GM12878 (cell line): Measurements from ENCODE around the gene ID3. TPM values are rescaled to one million over a fixed set of nuclear protein-coding genes. Genes with fewer than 3 reads are reported as not detected.

Experiments used
- ATAC-seq: fragments of 200-7000 bp; cut with Tn5 transposase; 3 replicates; pipeline ENCODE4 v1.9.1; 2020; ENCODE audit warnings: mild to moderate bottlenecking, moderate library complexity
- BruUV-seq: library from RNA; stranded (reverse); fragments of 400-500 nt; replicated peaks from 2 replicates; lab custom pipeline; 2021; lab: Mats Ljungman, UMichigan
- CTCF ChIA-PET: fragments of 300-600 bp; sonication (Branson Sonifier 250); formaldehyde crosslinking; extraction: SDS; loops from one replicate; lab custom pipeline; 2021; ENCODE audit warnings: inconsistent platforms; lab: Yijun Ruan, JAX
- POLR2A ChIA-PET: fragments of 350-600 bp; formaldehyde crosslinking; extraction: SDS; loops from one replicate; lab custom pipeline; 2021; ENCODE audit warnings: inconsistent platforms; lab: Charles Lee
- RAD21 ChIA-PET: fragments of 300-600 bp; sonication (Branson Sonifier 250); formaldehyde crosslinking; loops from one replicate; lab custom pipeline; 2023; ENCODE audit warnings: antibody characterized with exemption; ENCODE audit not compliant: unreplicated experiment; lab: Charles Lee
- SMC1A ChIA-PET: fragments of 300-600 bp; sonication (Branson Sonifier 250); formaldehyde crosslinking; loops from one replicate; lab custom pipeline; 2023; ENCODE audit not compliant: unreplicated experiment, uncharacterized antibody; lab: Charles Lee
- DNase-seq: peaks from one replicate; pipeline ENCODE4 v3.0.0-alpha.2; 2011; ENCODE audit warnings: low read depth, low spot score
- FAIRE-seq: peaks from 3 replicates; lab custom pipeline; 2011; peaks lifted over from hg19 to GRCh38; lab: Jason Lieb, UNC
- H2AFZ ChIP-seq: 2 replicates; pipeline ENCODE4 v1.6.0; 2011; ENCODE audit warnings: low read depth, low read length, control low read depth; ENCODE audit not compliant: control insufficient read depth
- H3K27ac ChIP-seq: 2 replicates; pipeline ENCODE4 v1.5.1; 2011; ENCODE audit warnings: control low read depth; ENCODE audit not compliant: control insufficient read depth, insufficient read depth
- H3K27me3 ChIP-seq, 2 experiments: replicated peaks in 1 of 2; 2 replicates each; pipeline versions ENCODE4 v1.6.0 to v1.6.1; 2011; ENCODE audit warnings: low read length in 1 of 2; ENCODE audit not compliant: control insufficient read depth in 2 of 2, insufficient read depth in 2 of 2
- H3K36me3 ChIP-seq, 2 experiments: 2 replicates each; pipeline ENCODE4 v1.5.1; 2011; ENCODE audit warnings: low read length in 1 of 2; ENCODE audit not compliant: control insufficient read depth in 2 of 2, insufficient read depth in 2 of 2
- H3K4me1 ChIP-seq: 2 replicates; pipeline ENCODE4 v1.6.1; 2011; ENCODE audit warnings: mild to moderate bottlenecking, low read length, moderate library complexity, mixed read lengths; ENCODE audit not compliant: control insufficient read depth, insufficient read depth
- H3K4me2 ChIP-seq: 2 replicates; pipeline ENCODE4 v1.6.0; 2011; ENCODE audit warnings: control low read depth; ENCODE audit not compliant: control insufficient read depth, insufficient read depth
- H3K4me3 ChIP-seq: fragments of 200-600 bp; sonication (generic); 2 replicates; pipeline ENCODE4 v1.5.1; 2016
- H3K79me2 ChIP-seq: 2 replicates; pipeline ENCODE4 v1.6.0; 2011; ENCODE audit warnings: low read length; ENCODE audit not compliant: control insufficient read depth, insufficient read depth
- H3K9ac ChIP-seq: 2 replicates; pipeline ENCODE4 v1.8.0; 2011; ENCODE audit warnings: low read length, control low read depth, mixed read lengths; ENCODE audit not compliant: control insufficient read depth, insufficient read depth
- H3K9me3 ChIP-seq: replicated peaks from 3 replicates; pipeline ENCODE4 v1.5.1; 2011; ENCODE audit warnings: mild to moderate bottlenecking, low read length; ENCODE audit not compliant: control insufficient read depth, insufficient read depth
- H4K20me1 ChIP-seq: 2 replicates; pipeline ENCODE4 v1.6.0; 2011; ENCODE audit not compliant: control insufficient read depth, insufficient read depth
- GATAD2B ChIP-seq: fragments of 450-650 bp; conservative IDR thresholded peaks from 2 replicates; pipeline ENCODE4 v1.6.1; 2017; ENCODE audit warnings: low read depth, mild to moderate bottlenecking, moderate library complexity
- IKZF1 ChIP-seq: fragments of 450-650 bp; conservative IDR thresholded peaks from 2 replicates; pipeline ENCODE4 v1.6.1; 2017; ENCODE audit warnings: antibody characterized with exemption, mild to moderate bottlenecking
- JUND ChIP-seq: IDR thresholded peaks from 2 replicates; pipeline ENCODE4 v1.6.1; 2012; ENCODE audit warnings: low read depth, mild to moderate bottlenecking, low read length, improper control_type of control experiment, moderate library complexity
- WGBS: methylation state at CpG from one replicate; pipeline ENCODE4 v1.1.6; 2016; ENCODE audit warnings: low lambda C conversion rate; ENCODE audit not compliant: insufficient replicate concordance, insufficient coverage; ENCODE audit errors: missing lambda C conversion rate; 5-methylcytosine and 5-hydroxymethylcytosine counted together
- in situ Hi-C: fragments of 300-500 bp; cut with MboI; formaldehyde crosslinking; loops from 9 replicates; pipeline ENCODE4 v1.14.3; 2018; ENCODE audit warnings: mixed read lengths
- intact Hi-C: fragments of 100-400 bp; cut with micrococcal nuclease; formaldehyde crosslinking; loops from one replicate; pipeline ENCODE4 v1.14.2; 2022; ENCODE audit not compliant: unreplicated experiment
- polyA plus RNA-seq, 11 experiments: library from polyadenylated mRNA; depleted of rRNA in 4 of 11; unstranded in 6 of 11; stranded (reverse) in 5 of 11; fragments of >200 nt; fragmentation: Nextera tagmentation in 4 of 11; fragmentation: Illumina TruSeq in 1 of 11; extraction: Ambion mirVana in 4 of 11; extraction: Trizol in 1 of 11; gene quantifications; 1 replicate in 1 of 11; 2 replicates in 10 of 11; pipeline versions ENCODE4 v1.2.1 to v1.2.3, GENCODE V29; 2011 to 2016; ENCODE audit warnings: inconsistent platforms in 2 of 11, missing spikeins in 2 of 11, low read depth in 1 of 11
- total RNA-seq, 4 experiments: library from RNA; depleted of rRNA in 3 of 4; stranded (reverse); fragments of >200 nt in 3 of 4; fragmentation: Illumina TruSeq in 1 of 4; extraction: Trizol in 1 of 4; gene quantifications; 2 replicates each; pipeline versions ENCODE4 v1.2.1 to v1.2.3, GENCODE V29; 2013 to 2021
- TF ChIP-seq, protein P1 (sequence below): fragments of 450-650 bp; formaldehyde crosslinking; IDR thresholded peaks from 2 replicates; pipeline ENCODE4 v1.4.0; 2022; ENCODE audit warnings: mild to moderate bottlenecking, moderate library complexity
- TF ChIP-seq, protein P2 (sequence below): fragments of 450-650 bp; IDR thresholded peaks from 2 replicates; pipeline ENCODE4 v1.6.1; 2016; ENCODE audit warnings: mild to moderate bottlenecking, moderate library complexity, borderline replicate concordance

The ID3 gene
- total and polyA plus RNA-seq, 10 of the 15 experiments (the other 5 are each of a cell fraction or from before 2014, with no cell fraction given) = 42.7 to 475 (median 207) TPM

DNA sequence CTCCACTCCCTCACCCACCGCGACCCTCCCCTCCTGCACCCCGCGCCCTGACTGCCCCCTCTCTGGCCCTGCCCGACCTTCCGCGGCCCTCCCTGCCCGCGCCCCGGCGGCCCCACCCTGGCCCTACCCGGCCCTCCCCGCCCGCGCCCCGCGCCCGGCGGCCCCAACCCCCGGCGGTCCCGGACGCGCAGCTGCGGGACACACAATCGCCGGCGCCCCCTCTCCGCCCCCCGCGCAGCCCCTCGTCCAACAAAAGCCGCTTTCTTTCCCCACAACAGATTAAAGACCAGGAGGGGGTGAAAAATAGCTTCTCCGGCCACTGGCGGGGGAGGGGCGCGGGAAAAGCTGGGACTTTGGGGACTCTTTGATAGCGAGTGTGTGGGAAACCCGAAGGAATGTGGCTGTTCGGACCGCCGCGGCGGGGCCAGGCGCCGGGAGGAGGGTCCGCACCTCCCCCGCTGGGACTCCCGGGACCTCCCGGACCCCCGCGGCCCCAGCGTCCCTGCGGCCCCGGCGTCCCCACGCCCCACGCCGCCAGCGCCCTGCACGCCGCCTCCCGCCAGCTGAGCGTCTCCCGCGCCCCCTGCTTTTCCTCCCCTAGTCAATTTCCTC lies 8.8 kb upstream of the ID3 start:
- Histone ChIP-seq H2AFZ (peak overlapping the region; percentile 71), H3K9ac (peak overlapping the region; percentile 65), H4K20me1 (no peaks in the 10 kb centered on the region), H3K27ac (no peak overlapping the region)
- FAIRE-seq = no peak
- POLR2A ChIA-PET = interaction anchor here (0.5 to 14.7 kb wide), 6 partner anchors 8 to 27 kb away, joined by 3 to 271 read pairs (median 6); no protein-coding TSS in a partner anchor
- RAD21 ChIA-PET = interaction anchor here (0.7 to 3.8 kb wide), 8 partner anchors 9 to 67 kb away, joined by 3 to 22 read pairs (median 4); no protein-coding TSS in a partner anchor
- CTCF ChIA-PET = interaction anchor here (1.4 to 2.6 kb wide), 5 partner anchors 9 to 69 kb away, joined by 3 to 11 read pairs (median 6); no protein-coding TSS in a partner anchor
- TF ChIP-seq JUND (no peak), GATAD2B (peak; percentile 60), IKZF1 (peak; percentile 50)
- TF ChIP-seq, protein P1, sequence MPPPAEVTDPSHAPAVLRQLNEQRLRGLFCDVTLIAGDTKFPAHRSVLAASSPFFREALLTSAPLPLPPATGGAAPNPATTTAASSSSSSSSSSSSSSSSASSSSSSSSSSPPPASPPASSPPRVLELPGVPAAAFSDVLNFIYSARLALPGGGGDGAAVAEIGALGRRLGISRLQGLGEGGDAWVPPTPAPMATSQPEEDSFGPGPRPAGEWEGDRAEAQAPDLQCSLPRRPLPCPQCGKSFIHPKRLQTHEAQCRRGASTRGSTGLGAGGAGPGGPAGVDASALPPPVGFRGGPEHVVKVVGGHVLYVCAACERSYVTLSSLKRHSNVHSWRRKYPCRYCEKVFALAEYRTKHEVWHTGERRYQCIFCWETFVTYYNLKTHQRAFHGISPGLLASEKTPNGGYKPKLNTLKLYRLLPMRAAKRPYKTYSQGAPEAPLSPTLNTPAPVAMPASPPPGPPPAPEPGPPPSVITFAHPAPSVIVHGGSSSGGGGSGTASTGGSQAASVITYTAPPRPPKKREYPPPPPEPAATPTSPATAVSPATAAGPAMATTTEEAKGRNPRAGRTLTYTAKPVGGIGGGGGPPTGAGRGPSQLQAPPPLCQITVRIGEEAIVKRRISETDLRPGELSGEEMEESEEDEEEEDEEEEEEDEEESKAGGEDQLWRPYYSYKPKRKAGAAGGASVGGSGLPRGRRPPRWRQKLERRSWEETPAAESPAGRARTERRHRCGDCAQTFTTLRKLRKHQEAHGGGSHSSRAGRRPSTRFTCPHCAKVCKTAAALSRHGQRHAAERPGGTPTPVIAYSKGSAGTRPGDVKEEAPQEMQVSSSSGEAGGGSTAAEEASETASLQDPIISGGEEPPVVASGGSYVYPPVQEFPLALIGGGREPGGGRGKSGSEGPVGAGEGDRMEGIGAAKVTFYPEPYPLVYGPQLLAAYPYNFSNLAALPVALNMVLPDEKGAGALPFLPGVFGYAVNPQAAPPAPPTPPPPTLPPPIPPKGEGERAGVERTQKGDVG (CRISPR knock-in tag) = no peak
- TF ChIP-seq, protein P2, sequence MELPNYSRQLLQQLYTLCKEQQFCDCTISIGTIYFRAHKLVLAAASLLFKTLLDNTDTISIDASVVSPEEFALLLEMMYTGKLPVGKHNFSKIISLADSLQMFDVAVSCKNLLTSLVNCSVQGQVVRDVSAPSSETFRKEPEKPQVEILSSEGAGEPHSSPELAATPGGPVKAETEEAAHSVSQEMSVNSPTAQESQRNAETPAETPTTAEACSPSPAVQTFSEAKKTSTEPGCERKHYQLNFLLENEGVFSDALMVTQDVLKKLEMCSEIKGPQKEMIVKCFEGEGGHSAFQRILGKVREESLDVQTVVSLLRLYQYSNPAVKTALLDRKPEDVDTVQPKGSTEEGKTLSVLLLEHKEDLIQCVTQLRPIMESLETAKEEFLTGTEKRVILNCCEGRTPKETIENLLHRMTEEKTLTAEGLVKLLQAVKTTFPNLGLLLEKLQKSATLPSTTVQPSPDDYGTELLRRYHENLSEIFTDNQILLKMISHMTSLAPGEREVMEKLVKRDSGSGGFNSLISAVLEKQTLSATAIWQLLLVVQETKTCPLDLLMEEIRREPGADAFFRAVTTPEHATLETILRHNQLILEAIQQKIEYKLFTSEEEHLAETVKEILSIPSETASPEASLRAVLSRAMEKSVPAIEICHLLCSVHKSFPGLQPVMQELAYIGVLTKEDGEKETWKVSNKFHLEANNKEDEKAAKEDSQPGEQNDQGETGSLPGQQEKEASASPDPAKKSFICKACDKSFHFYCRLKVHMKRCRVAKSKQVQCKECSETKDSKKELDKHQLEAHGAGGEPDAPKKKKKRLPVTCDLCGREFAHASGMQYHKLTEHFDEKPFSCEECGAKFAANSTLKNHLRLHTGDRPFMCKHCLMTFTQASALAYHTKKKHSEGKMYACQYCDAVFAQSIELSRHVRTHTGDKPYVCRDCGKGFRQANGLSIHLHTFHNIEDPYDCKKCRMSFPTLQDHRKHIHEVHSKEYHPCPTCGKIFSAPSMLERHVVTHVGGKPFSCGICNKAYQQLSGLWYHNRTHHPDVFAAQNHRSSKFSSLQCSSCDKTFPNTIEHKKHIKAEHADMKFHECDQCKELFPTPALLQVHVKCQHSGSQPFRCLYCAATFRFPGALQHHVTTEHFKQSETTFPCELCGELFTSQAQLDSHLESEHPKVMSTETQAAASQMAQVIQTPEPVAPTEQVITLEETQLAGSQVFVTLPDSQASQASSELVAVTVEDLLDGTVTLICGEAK = no peak
- TF ChIP-seq, all 136 proteins: peak for 2
- H3K79me2 ChIP-seq = no peaks in the 10 kb centered on the region
- H3K36me3 ChIP-seq = no peaks in the 10 kb centered on the region
- SMC1A ChIA-PET = interaction anchor here (0.6 to 16.8 kb wide), 5 partner anchors 8 to 69 kb away, joined by 4 to 419 read pairs (median 47); partner anchors contain the start of gene ID3
- no peaks in the 10 kb centered on the region for H3K27me3 ChIP-seq
- BruUV-seq = no TSS peak
- ATAC-seq (peak; percentile 62), DNase-seq (no peak)
- peaks cover 14% of the 10 kb centered on the region for H3K4me1 ChIP-seq
- H3K9me3 ChIP-seq = no peaks in the 10 kb centered on the region
- in situ Hi-C loops = no loop called here
- intact Hi-C loops = no loop called here
- H3K4me2 ChIP-seq = peak overlapping the region; percentile 70
- H3K4me3 ChIP-seq = peak overlapping the region; percentile 62
- 2% methylated on average over 42 of the region's 66 CpGs for WGBS
